Adipocyte (in vitro differentiated cells): ENCODE results near the gene TSPYL6.

Experiments used
- DNase-seq: peaks from one replicate; pipeline ENCODE4 v3.0.0-alpha.2; 2015; ENCODE audit warnings: low read depth
- H3K27me3 ChIP-seq: replicated peaks from 2 replicates; pipeline ENCODE4 v1.7.0; 2013; ENCODE audit warnings: mild to moderate bottlenecking, low read length, moderate library complexity; ENCODE audit not compliant: control insufficient read depth, insufficient read depth
- H3K36me3 ChIP-seq: 2 replicates; pipeline ENCODE4 v1.7.0; 2013; ENCODE audit warnings: low read length, mild to moderate bottlenecking, moderate library complexity; ENCODE audit not compliant: control insufficient read depth, insufficient read depth, severe bottlenecking
- H3K4me1 ChIP-seq: 2 replicates; pipeline ENCODE4 v1.7.0; 2013; ENCODE audit warnings: mild to moderate bottlenecking, low read length, moderate library complexity; ENCODE audit not compliant: control insufficient read depth, insufficient read depth
- H3K4me3 ChIP-seq: 2 replicates; pipeline ENCODE4 v1.7.0; 2013; ENCODE audit warnings: mild to moderate bottlenecking, low read length, moderate library complexity
- H3K9ac ChIP-seq: 2 replicates; pipeline ENCODE4 v1.7.0; 2013; ENCODE audit warnings: mild to moderate bottlenecking, low read length, moderate library complexity
- H3K9me3 ChIP-seq: 2 replicates; pipeline ENCODE4 v1.7.0; 2013; ENCODE audit warnings: mild to moderate bottlenecking, low read length, moderate library complexity; ENCODE audit not compliant: control insufficient read depth

Gene TSPYL6

DNA sequence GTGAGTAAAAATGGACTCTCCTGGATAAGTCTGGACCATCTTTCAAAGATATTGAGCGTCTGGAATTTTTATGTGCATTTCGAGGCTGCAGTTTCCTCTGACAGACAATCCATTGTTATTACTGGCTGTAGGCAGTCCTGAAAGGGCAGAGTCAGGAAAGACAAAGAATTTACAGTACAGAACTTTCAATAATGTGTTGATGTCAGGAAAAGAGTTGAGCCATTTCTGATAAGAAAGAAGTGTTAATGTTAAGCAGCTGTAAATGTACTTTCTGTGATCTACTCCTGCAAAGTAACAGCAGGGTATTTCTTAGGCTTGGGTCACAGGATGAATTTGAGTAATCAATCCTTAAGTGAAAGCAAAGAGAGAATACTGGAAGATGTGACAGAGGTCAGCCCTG, 29.8 kb downstream of the TSPYL6 start:
- peak overlapping the region; percentile 82 for H3K9ac ChIP-seq
- H3K36me3 ChIP-seq: no peaks in the 10 kb centered on the region
- no peaks in the 10 kb centered on the region for H3K27me3 ChIP-seq
- no peak for DNase-seq
- H3K4me3 ChIP-seq: no peak overlapping the region
- peaks cover 49% of the 10 kb centered on the region for H3K4me1 ChIP-seq
- H3K9me3 ChIP-seq: no peaks in the 10 kb centered on the region

GRCh38 chr2:54224997-54225396, 31.0 kb downstream of the TSPYL6 start:
- H3K4me3 ChIP-seq: no peak overlapping the region
- no peaks in the 10 kb centered on the region for H3K9me3 ChIP-seq
- no peaks in the 10 kb centered on the region for H3K27me3 ChIP-seq
- no peaks in the 10 kb centered on the region for H3K36me3 ChIP-seq
- DNase-seq: no peak
- no peak overlapping the region for H3K9ac ChIP-seq
- peaks cover 46% of the 10 kb centered on the region for H3K4me1 ChIP-seq

GRCh38 chr2:54213082-54213481, 42.9 kb downstream of the TSPYL6 start:
- Histone ChIP-seq H3K27me3 (no peaks in the 10 kb centered on the region), H3K4me1 (peaks cover 24% of the 10 kb centered on the region), H3K9ac (no peak overlapping the region), H3K36me3 (no peaks in the 10 kb centered on the region), H3K4me3 (no peak overlapping the region), H3K9me3 (peaks cover 14% of the 10 kb centered on the region)
- no peak for DNase-seq

DNA sequence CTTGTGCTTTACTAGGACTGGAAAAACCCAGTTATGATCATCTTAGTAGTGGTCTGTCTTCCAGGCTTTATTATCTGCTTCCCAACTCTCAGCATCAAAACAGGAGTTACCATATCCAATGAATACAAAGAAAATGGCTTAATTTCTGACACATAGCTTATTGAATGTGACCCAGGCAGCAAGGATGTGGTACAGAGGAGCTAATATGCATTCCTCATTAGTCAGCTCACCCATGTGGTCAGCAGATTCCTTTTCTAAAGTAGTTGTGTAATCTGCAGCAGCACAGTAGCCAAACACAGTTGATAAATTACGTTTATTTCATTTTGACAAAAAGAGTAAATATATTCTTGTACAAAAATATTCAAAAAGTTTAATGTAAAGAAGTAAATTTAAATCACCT, 43.6 kb downstream of the TSPYL6 start:
- no peaks in the 10 kb centered on the region for H3K36me3 ChIP-seq
- no peak overlapping the region for H3K9ac ChIP-seq
- no peaks in the 10 kb centered on the region for H3K27me3 ChIP-seq
- H3K9me3 ChIP-seq: peaks cover 14% of the 10 kb centered on the region
- H3K4me1 ChIP-seq: peaks cover 30% of the 10 kb centered on the region
- H3K4me3 ChIP-seq: no peak overlapping the region
- DNase-seq: peak; percentile 78

GRCh38 chr2:54209379-54209778, 46.6 kb downstream of the TSPYL6 start:
- H3K27me3 ChIP-seq: no peaks in the 10 kb centered on the region
- peak overlapping the region; percentile 29 for H3K9ac ChIP-seq
- no peak overlapping the region for H3K4me3 ChIP-seq
- DNase-seq: no peak
- H3K9me3 ChIP-seq: peaks cover 2% of the 10 kb centered on the region
- no peaks in the 10 kb centered on the region for H3K36me3 ChIP-seq
- H3K4me1 ChIP-seq: peaks cover 41% of the 10 kb centered on the region

DNA sequence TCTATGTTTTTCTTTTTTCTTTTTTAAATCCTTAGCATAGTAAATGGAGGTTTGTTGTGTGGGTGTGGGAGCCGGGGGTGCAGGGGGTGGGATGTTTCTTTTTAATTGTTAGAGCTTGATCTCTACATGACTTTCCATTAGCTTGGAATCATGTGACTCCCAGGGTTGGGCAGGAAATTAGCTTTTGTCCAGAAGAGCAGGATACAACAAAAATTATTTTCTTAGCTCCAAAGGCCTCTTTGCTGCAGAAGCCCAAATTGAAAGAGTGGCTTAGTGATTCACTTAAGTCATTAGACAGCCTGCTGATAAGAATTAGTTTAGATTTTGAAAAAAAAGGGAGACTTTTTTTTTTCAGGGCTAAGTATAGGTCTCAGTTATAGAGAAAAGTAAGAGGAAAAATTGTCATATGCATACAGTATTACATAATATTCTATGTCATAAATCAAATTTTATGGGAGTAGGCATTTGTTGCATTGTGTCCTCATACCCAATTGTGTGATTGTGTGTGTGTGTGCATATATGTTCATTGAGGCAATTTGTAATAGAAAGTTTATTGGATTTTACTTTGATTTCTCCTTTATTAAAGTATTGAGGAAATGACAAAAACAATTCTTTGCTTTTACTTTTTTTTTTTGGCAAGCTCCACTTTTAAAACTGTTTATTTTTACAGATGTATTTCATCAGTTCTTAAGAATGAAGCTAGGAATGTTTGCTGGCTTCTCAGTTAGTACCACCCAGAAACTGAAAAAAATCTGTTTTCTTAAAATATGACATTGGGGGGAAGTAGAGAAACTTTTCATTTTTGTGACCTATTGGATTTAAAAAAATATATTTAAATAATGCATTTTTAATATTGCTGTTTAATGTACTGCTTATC, 47.4 kb downstream of the TSPYL6 start:
- Histone ChIP-seq H3K4me1 (peaks cover 42% of the 10 kb centered on the region), H3K9ac (peak overlapping the region; percentile 70), H3K27me3 (no peaks in the 10 kb centered on the region), H3K36me3 (no peaks in the 10 kb centered on the region), H3K4me3 (peak overlapping the region; percentile 25), H3K9me3 (no peaks in the 10 kb centered on the region)
- peak; percentile 76 for DNase-seq

DNA sequence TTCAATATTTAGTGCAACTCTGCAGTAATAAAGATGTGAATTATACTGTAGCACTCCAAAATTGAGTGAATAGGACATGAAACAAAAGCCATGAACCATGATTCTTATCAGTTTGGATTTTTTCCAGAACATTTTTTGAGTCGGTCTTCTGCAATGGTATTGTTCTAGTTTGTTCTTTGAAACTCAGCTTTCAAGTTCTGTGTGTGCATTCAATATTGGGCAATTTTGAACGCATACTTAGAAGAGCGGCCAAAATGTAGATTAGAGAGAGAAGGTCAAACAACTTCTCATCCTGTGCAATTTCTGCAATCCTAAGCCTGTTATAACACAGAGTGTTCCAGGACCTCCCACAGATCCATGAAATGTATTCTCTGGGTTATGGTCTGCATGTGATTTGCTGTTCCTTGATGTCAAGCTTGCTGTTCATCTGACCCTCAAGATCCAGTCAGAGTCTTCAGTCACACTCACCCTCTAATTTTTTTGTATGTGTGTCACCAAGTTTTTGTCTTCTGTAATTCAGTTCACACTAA, 48.3 kb downstream of the TSPYL6 start:
- peak; percentile 77 for DNase-seq
- peak overlapping the region; percentile 70 for H3K9ac ChIP-seq
- no peaks in the 10 kb centered on the region for H3K9me3 ChIP-seq
- H3K27me3 ChIP-seq: no peaks in the 10 kb centered on the region
- H3K4me1 ChIP-seq: peaks cover 42% of the 10 kb centered on the region
- peak overlapping the region; percentile 25 for H3K4me3 ChIP-seq
- no peaks in the 10 kb centered on the region for H3K36me3 ChIP-seq

DNA sequence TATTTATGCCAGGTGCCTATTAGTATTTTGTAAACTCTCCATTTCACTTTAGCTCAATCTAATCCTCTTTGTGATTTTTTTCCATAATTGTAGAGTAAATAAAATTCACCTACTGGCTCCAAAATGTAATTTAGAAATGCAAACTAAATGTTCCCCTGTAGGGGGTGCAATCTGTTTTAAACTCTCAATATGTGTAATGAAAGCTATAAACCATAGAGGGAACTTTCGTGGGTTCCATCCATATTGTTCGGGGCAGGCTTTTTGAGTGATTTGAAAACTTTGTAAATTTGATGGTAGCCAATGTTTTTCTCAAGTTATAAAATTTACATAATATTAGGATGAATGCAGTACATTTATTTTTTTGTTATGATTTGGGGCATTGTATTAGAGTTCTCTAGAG, 49.4 kb downstream of the TSPYL6 start:
- DNase-seq: peak; percentile 59
- Histone ChIP-seq H3K27me3 (no peaks in the 10 kb centered on the region), H3K36me3 (no peaks in the 10 kb centered on the region), H3K4me1 (peaks cover 33% of the 10 kb centered on the region), H3K9me3 (no peaks in the 10 kb centered on the region), H3K9ac (no peak overlapping the region), H3K4me3 (no peak overlapping the region)

DNA sequence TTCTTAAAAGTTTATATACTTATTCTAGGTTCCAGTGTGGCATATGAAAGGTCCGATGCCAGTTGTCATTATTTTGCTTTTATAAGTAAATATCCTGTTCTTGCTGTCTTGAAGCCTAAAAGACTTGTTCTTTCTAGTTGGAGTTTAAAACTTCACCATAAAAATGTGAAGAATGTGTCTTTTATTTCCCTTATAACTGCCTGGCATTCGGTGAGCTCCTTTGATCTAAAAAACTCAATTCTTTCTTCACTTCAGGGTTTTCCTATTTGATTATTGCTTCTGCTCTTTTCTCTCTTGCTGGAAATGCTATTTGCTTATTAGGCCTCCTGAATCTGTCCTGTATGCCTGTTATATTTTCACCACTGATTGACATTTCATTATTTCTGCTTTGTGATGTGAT, 51.6 kb downstream of the TSPYL6 start:
- peak; percentile 36 for DNase-seq

More for the DNA sequence above, 51.6 kb downstream of the TSPYL6 start:
- Histone ChIP-seq H3K4me1 (peaks cover 31% of the 10 kb centered on the region), H3K9me3 (no peaks in the 10 kb centered on the region), H3K4me3 (no peak overlapping the region), H3K36me3 (no peaks in the 10 kb centered on the region), H3K9ac (no peak overlapping the region), H3K27me3 (no peaks in the 10 kb centered on the region)
